ENCODE measurements around the gene HEBP1.

HEBP1 gene

GRCh38 chr12:12925388-12925787, 74.7 kb downstream of the HEBP1 start:
- H3K9me3 ChIP-seq (ENCODE audit: insufficient read depth, low read length) = no peaks in the 10 kb centered on the region
- no peaks in the 10 kb centered on the region for H3K79me2 ChIP-seq (ENCODE audit: low read length)
- no peak overlapping the region for H2AFZ ChIP-seq (ENCODE audit: low read depth, low read length)
- H3K36me3 ChIP-seq (replicated peaks; ENCODE audit: low read depth, low read length) = no peaks in the 10 kb centered on the region
- no peak overlapping the region for H3K4me2 ChIP-seq (ENCODE audit: low read length)
- TF ChIP-seq, protein P1, sequence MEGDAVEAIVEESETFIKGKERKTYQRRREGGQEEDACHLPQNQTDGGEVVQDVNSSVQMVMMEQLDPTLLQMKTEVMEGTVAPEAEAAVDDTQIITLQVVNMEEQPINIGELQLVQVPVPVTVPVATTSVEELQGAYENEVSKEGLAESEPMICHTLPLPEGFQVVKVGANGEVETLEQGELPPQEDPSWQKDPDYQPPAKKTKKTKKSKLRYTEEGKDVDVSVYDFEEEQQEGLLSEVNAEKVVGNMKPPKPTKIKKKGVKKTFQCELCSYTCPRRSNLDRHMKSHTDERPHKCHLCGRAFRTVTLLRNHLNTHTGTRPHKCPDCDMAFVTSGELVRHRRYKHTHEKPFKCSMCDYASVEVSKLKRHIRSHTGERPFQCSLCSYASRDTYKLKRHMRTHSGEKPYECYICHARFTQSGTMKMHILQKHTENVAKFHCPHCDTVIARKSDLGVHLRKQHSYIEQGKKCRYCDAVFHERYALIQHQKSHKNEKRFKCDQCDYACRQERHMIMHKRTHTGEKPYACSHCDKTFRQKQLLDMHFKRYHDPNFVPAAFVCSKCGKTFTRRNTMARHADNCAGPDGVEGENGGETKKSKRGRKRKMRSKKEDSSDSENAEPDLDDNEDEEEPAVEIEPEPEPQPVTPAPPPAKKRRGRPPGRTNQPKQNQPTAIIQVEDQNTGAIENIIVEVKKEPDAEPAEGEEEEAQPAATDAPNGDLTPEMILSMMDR (IDR thresholded peaks at IDR 0.05; ENCODE audit: low read depth, low read length) = no peak
- TF ChIP-seq EZH2phosphoT487 (IDR thresholded peaks at IDR 0.05; ENCODE audit: low read depth) = no peak
- no peak overlapping the region for H3K4me3 ChIP-seq (ENCODE audit: low read length)
- H3K27ac ChIP-seq (ENCODE audit: low read length) = no peak overlapping the region
- H3K27me3 ChIP-seq (ENCODE audit: low read depth, low read length) = peaks cover 19% of the 10 kb centered on the region
- H4K20me1 ChIP-seq (ENCODE audit: insufficient read depth, low read length) = no peaks in the 10 kb centered on the region
- no peak overlapping the region for H3K9ac ChIP-seq (ENCODE audit: low read length)
- no peaks in the 10 kb centered on the region for H3K4me1 ChIP-seq (ENCODE audit: low read length)

Data from OCI-LY3 (cell line).